WTC11 (cell line): Measurements from ENCODE around the gene ADIPOQ. TPM values are rescaled to one million over a fixed set of nuclear protein-coding genes. Genes with fewer than 3 reads are reported as not detected.

ENCODE experiments used
- ATAC-seq: fragments of 200-7000 bp; cut with Tn5 transposase; 2 replicates; pipeline ENCODE4 v1.10.0; 2021; ENCODE audit warnings: mild to moderate bottlenecking, moderate library complexity
- CTCF ChIA-PET: fragments of 300-600 bp; sonication (Branson Sonifier 250); formaldehyde crosslinking; loops from one replicate; lab custom pipeline; 2021; ENCODE audit warnings: antibody characterized with exemption; lab: Charles Lee
- POLR2A ChIA-PET: fragments of 350-600 bp; sonication (Branson Sonifier 250); formaldehyde crosslinking; loops from one replicate; lab custom pipeline; 2021; ENCODE audit warnings: antibody characterized with exemption; lab: Charles Lee
- DNase-seq: peaks from one replicate; pipeline ENCODE4 v3.0.0; 2021; ENCODE audit warnings: low spot score
- H3K27ac Mint-ChIP-seq: 2 replicates; pipeline ENCODE4 v1.8.0; 2021; ENCODE audit warnings: mixed read lengths
- H3K27me3 Mint-ChIP-seq: 2 replicates; pipeline ENCODE4 v1.8.0; 2021; ENCODE audit warnings: low read depth, mild to moderate bottlenecking, moderate library complexity, mixed read lengths
- H3K36me3 Mint-ChIP-seq: 2 replicates; pipeline ENCODE4 v1.8.0; 2021; ENCODE audit warnings: mixed read lengths
- H3K4me1 Mint-ChIP-seq: 2 replicates; pipeline ENCODE4 v1.8.0; 2022; ENCODE audit warnings: mixed read lengths
- H3K4me3 Mint-ChIP-seq: 2 replicates; pipeline ENCODE4 v1.8.0; 2021; ENCODE audit warnings: mild to moderate bottlenecking, moderate library complexity, mixed read lengths
- H3K9me3 Mint-ChIP-seq: 2 replicates; pipeline ENCODE4 v1.8.0; 2021; ENCODE audit warnings: mixed read lengths
- ATF2 ChIP-seq: sonication (generic); formaldehyde crosslinking; IDR thresholded peaks from 2 replicates; pipeline ENCODE4 v1.8.1; 2022; ENCODE audit warnings: low read depth, missing genetic modification reagents, borderline replicate concordance
- EMX1 ChIP-seq: fragments of 250-450 bp; sonication (Bioruptor Pico); IDR thresholded peaks from 2 replicates; pipeline ENCODE4 v1.8.0; 2021; ENCODE audit warnings: mild to moderate bottlenecking
- FOXK1 ChIP-seq: sonication (generic); formaldehyde crosslinking; IDR thresholded peaks from 2 replicates; pipeline ENCODE4 v1.8.0; 2022; ENCODE audit warnings: mild to moderate bottlenecking, moderate library complexity, missing genetic modification reagents
- HMGA2 ChIP-seq: fragments of 250-450 bp; sonication (Bioruptor Pico); IDR thresholded peaks from 2 replicates; pipeline ENCODE4 v1.4.0; 2021; ENCODE audit warnings: mild to moderate bottlenecking, moderate library complexity
- JAZF1 ChIP-seq: fragments of 250-450 bp; sonication (Bioruptor Pico); IDR thresholded peaks from 2 replicates; pipeline ENCODE4 v1.9.0; 2021; ENCODE audit warnings: moderate library complexity, mild to moderate bottlenecking, inconsistent platforms
- MYBL2 ChIP-seq: sonication (generic); formaldehyde crosslinking; IDR thresholded peaks from 2 replicates; pipeline ENCODE4 v1.8.1; 2023; ENCODE audit warnings: mild to moderate bottlenecking, moderate library complexity, missing genetic modification reagents
- NFE2L1 ChIP-seq: sonication (generic); formaldehyde crosslinking; IDR thresholded peaks from 2 replicates; pipeline ENCODE4 v1.8.1; 2023; ENCODE audit warnings: missing genetic modification reagents
- NR3C1 ChIP-seq: sonication (generic); formaldehyde crosslinking; conservative IDR thresholded peaks from 2 replicates; pipeline ENCODE4 v1.8.1; 2023; ENCODE audit warnings: low read depth, mild to moderate bottlenecking, missing genetic modification reagents
- SMAD3 ChIP-seq: sonication (generic); formaldehyde crosslinking; IDR thresholded peaks from 2 replicates; pipeline ENCODE4 v1.8.0; 2022; ENCODE audit warnings: missing genetic modification reagents, mild to moderate bottlenecking, borderline replicate concordance
- SP1 ChIP-seq: sonication (generic); formaldehyde crosslinking; conservative IDR thresholded peaks from 2 replicates; pipeline ENCODE4 v1.8.1; 2022; ENCODE audit warnings: missing genetic modification reagents
- ZNF138 ChIP-seq: sonication (generic); formaldehyde crosslinking; conservative IDR thresholded peaks from 2 replicates; pipeline ENCODE4 v1.8.1; 2022; ENCODE audit warnings: mild to moderate bottlenecking, moderate library complexity, missing genetic modification reagents
- total RNA-seq: library from RNA; stranded (reverse); gene quantifications from 3 replicates; pipeline ENCODE4 v1.2.3, GENCODE V29; 2021
- TF ChIP-seq, protein P1 (sequence below): sonication (generic); formaldehyde crosslinking; IDR thresholded peaks from 2 replicates; pipeline ENCODE4 v1.8.0; 2023; ENCODE audit warnings: missing genetic modification reagents
- TF ChIP-seq, protein P2 (sequence below): fragments of 250-450 bp; sonication (Bioruptor Pico); IDR thresholded peaks from 2 replicates; pipeline ENCODE4 v1.9.0; 2021; ENCODE audit warnings: mild to moderate bottlenecking
- TF ChIP-seq, protein P3 (sequence below): sonication (generic); formaldehyde crosslinking; IDR thresholded peaks from 2 replicates; pipeline ENCODE4 v1.8.1; 2023; ENCODE audit warnings: mild to moderate bottlenecking, missing genetic modification reagents

Gene ADIPOQ
- total RNA-seq, 1 experiment from 2014 or later, result not detected

GRCh38 chr3:186831798-186832197 is 10.7 kb upstream of the ADIPOQ start (continued):
- TF ChIP-seq EMX1 (no peak), MYBL2 (CRISPR knock-in tag) (no peak), SP1 (no peak)
- TF ChIP-seq, protein P1, sequence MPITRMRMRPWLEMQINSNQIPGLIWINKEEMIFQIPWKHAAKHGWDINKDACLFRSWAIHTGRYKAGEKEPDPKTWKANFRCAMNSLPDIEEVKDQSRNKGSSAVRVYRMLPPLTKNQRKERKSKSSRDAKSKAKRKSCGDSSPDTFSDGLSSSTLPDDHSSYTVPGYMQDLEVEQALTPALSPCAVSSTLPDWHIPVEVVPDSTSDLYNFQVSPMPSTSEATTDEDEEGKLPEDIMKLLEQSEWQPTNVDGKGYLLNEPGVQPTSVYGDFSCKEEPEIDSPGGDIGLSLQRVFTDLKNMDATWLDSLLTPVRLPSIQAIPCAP, result no peak

DNA sequence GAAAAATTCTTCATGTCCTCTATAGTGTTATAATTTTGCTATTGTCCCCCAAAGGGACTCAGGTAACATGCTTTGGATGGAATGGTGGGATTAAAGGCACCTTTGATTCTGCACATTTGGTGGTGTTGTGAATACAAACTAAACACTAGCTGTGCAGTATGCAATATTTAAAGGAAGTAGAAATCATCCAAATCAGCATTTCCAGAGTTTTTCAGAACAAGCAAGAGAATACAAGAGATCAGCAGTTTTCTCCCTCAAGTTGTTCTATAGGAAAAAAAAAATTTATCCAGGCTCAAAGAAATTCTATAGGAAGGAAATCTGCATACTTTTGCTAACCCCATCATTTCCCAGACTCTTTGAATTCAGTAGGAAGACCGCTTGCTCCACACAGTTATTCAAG is 10.2 kb upstream of the ADIPOQ start:
- Mint-ChIP-seq H3K27ac (no peak overlapping the region), H3K4me3 (no peak overlapping the region), H3K36me3 (no peaks in the 10 kb centered on the region), H3K27me3 (peaks cover 53% of the 10 kb centered on the region), H3K9me3 (0 out of 2 replicates have a peak, but pooled peaks cover 6% of the 10 kb centered on the region), H3K4me1 (peaks cover 11% of the 10 kb centered on the region)
- ATAC-seq, result no peak
- DNase-seq, result no peak
- TF ChIP-seq ZNF138 (CRISPR knock-in tag) (no peak), FOXK1 (CRISPR knock-in tag) (no peak), NFE2L1 (CRISPR knock-in tag) (no peak), HMGA2 (CRISPR knock-in tag) (no peak)
- ChIA-PET CTCF (no interaction called here), POLR2A (no interaction called here)

DNA sequence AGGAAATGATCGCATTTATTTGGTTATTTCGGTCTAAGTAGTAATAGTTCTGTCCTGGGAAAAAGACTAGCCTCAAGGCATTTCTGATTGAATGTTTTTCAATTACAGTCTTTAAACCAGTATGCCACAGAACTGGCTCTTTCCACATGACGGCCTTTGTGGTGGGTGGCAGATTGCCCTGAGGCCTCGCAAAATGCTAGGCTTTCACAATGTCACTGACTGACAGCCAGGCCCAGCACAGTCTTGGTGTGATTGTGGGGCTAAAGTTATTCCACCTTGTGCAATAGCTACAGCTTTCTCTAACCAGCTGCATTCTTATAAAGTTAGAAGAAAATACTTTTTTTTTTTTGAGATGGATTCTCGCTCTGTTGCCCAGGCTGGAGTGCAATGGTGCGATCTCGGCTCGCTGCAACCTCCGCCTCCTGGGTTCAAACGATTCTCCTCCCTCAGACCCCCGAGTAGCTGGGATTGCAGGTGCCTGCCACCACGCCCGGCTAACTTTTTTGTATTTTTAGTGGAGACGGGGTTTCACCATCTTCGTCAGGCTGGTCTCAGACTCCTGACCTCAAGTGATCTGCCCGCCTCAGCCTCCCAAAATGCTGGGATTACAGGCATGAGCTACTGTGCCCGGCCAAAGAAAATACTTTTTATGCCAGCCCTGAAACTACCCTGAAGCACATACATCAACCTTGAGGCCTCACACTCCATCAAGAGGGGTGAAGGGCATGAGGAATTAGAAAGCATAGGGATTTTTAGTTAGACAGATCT is 2.5 kb upstream of the ADIPOQ start:
- Mint-ChIP-seq H3K9me3 (0 out of 2 replicates have a peak, but pooled peaks cover 3% of the 10 kb centered on the region), H3K4me1 (no peaks in the 10 kb centered on the region), H3K36me3 (no peaks in the 10 kb centered on the region), H3K27ac (no peak overlapping the region), H3K4me3 (no peak overlapping the region), H3K27me3 (no peaks in the 10 kb centered on the region)
- DNase-seq (no peak), ATAC-seq (no peak)
- POLR2A ChIA-PET, result no interaction called here
- CTCF ChIA-PET, result interaction anchor here (1.4 kb wide), 1 partner anchor 9 kb away, joined by 3 read pairs; no protein-coding TSS in a partner anchor
- TF ChIP-seq NFE2L1 (CRISPR knock-in tag) (no peak), NR3C1 (CRISPR knock-in tag) (no peak), SMAD3 (no peak), ATF2 (no peak), JAZF1 (CRISPR knock-in tag) (no peak)
- TF ChIP-seq, protein P2, sequence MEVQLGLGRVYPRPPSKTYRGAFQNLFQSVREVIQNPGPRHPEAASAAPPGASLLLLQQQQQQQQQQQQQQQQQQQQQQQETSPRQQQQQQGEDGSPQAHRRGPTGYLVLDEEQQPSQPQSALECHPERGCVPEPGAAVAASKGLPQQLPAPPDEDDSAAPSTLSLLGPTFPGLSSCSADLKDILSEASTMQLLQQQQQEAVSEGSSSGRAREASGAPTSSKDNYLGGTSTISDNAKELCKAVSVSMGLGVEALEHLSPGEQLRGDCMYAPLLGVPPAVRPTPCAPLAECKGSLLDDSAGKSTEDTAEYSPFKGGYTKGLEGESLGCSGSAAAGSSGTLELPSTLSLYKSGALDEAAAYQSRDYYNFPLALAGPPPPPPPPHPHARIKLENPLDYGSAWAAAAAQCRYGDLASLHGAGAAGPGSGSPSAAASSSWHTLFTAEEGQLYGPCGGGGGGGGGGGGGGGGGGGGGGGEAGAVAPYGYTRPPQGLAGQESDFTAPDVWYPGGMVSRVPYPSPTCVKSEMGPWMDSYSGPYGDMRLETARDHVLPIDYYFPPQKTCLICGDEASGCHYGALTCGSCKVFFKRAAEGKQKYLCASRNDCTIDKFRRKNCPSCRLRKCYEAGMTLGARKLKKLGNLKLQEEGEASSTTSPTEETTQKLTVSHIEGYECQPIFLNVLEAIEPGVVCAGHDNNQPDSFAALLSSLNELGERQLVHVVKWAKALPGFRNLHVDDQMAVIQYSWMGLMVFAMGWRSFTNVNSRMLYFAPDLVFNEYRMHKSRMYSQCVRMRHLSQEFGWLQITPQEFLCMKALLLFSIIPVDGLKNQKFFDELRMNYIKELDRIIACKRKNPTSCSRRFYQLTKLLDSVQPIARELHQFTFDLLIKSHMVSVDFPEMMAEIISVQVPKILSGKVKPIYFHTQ (CRISPR knock-in tag), result no peak
- TF ChIP-seq, protein P3, sequence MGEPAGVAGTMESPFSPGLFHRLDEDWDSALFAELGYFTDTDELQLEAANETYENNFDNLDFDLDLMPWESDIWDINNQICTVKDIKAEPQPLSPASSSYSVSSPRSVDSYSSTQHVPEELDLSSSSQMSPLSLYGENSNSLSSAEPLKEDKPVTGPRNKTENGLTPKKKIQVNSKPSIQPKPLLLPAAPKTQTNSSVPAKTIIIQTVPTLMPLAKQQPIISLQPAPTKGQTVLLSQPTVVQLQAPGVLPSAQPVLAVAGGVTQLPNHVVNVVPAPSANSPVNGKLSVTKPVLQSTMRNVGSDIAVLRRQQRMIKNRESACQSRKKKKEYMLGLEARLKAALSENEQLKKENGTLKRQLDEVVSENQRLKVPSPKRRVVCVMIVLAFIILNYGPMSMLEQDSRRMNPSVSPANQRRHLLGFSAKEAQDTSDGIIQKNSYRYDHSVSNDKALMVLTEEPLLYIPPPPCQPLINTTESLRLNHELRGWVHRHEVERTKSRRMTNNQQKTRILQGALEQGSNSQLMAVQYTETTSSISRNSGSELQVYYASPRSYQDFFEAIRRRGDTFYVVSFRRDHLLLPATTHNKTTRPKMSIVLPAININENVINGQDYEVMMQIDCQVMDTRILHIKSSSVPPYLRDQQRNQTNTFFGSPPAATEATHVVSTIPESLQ (CRISPR knock-in tag), result no peak
